ENCODE measurements around the gene AFAP1L1.

DNA sequence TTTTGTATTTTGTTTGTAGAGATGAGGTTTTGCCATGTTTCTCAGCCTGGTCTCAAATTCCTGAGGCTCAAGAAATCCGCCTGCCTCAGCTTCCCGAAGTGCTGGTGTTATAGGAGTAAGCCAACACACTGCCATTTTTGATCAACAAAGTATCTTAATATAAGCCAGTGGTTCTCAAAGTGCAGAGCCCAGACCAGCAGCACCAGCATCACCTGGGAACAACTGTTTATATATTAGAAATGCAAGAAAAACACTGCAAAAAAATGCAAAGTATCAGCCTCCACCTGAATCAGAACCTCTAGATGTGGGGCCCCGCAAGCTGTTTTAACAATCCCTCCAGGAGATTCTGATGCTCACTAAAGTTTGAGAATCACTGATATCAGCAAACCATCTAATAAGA is 101.3 kb downstream of the AFAP1L1 start:
- no peak for TF ChIP-seq POLR2AphosphoS5 (IDR thresholded peaks at IDR 0.05)
- TF ChIP-seq, protein P1, sequence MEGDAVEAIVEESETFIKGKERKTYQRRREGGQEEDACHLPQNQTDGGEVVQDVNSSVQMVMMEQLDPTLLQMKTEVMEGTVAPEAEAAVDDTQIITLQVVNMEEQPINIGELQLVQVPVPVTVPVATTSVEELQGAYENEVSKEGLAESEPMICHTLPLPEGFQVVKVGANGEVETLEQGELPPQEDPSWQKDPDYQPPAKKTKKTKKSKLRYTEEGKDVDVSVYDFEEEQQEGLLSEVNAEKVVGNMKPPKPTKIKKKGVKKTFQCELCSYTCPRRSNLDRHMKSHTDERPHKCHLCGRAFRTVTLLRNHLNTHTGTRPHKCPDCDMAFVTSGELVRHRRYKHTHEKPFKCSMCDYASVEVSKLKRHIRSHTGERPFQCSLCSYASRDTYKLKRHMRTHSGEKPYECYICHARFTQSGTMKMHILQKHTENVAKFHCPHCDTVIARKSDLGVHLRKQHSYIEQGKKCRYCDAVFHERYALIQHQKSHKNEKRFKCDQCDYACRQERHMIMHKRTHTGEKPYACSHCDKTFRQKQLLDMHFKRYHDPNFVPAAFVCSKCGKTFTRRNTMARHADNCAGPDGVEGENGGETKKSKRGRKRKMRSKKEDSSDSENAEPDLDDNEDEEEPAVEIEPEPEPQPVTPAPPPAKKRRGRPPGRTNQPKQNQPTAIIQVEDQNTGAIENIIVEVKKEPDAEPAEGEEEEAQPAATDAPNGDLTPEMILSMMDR (IDR thresholded peaks at IDR 0.05), result no peak
- no peak for TF ChIP-seq POLR2A (IDR thresholded peaks at IDR 0.05)
